ENCODE data around the gene JADE2. TPM values are rescaled to one million over a fixed set of nuclear protein-coding genes. Genes with fewer than 3 reads are reported as not detected.

JADE2 gene
- total RNA-seq, 2 experiments from 2014 or later = 32.3 to 67.0 TPM

DNA sequence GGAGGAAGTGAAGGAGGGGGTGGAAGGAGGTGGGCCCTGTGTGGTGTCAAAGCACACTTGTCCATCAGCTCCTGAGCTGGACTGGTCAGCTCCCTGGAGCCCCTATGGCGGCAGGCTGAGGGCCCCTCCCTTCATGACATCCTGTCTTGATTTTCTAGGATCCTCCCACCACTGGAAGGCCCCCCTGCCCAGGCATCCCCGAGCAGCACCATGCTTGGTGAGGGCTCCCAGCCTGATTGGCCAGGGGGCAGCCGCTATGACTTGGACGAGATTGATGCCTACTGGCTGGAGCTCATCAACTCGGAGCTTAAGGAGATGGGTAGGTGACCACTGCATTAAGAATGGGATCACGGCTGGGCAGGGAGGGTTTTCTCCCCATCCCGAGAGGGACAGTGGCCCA is 34.2 kb downstream of the JADE2 start:
- H3K9me3 ChIP-seq (ENCODE audit: low read length) = no peaks in the 10 kb centered on the region
- H3K9me2 ChIP-seq (ENCODE audit: insufficient read depth, low read length) = no peaks in the 10 kb centered on the region
- no peak overlapping the region for H3K4me2 ChIP-seq (ENCODE audit: low read length)
- TF ChIP-seq CTCF (conservative IDR thresholded peaks at IDR 0.05; ENCODE audit: low read length) (no peak), EZH2phosphoT487 (IDR thresholded peaks at IDR 0.05; ENCODE audit: borderline replicate concordance, low read depth, low read length) (no peak)
- H3K4me3 ChIP-seq (ENCODE audit: low read depth, low read length, poor library complexity, severe bottlenecking) = no peak overlapping the region
- no TSS peak for BruUV-seq (replicated peaks)
- no peak overlapping the region for H2AFZ ChIP-seq (ENCODE audit: low read length)
- H3K79me2 ChIP-seq (ENCODE audit: insufficient read depth, low read depth, low read length) = 0 out of 2 replicates have a peak, but pooled peaks cover 4% of the 10 kb centered on the region
- peaks cover 88% of the 10 kb centered on the region for H3K36me3 ChIP-seq (ENCODE audit: insufficient read depth, low read length)
- no peaks in the 10 kb centered on the region for H4K20me1 ChIP-seq (ENCODE audit: insufficient read depth, low read length)
- H3K4me1 ChIP-seq (ENCODE audit: insufficient read depth, low read length, poor library complexity, severe bottlenecking) = peaks cover 16% of the 10 kb centered on the region
- ChIA-PET POLR2A (interaction anchor here (0.7 kb wide), 1 partner anchor 16 kb away, joined by 3 read pairs; no protein-coding TSS in a partner anchor), CTCF (ENCODE audit: unreplicated experiment) (interaction anchor here (0.5 kb wide), 2 partner anchors 11 to 64 kb away, joined by 3 to 4 read pairs; no protein-coding TSS in a partner anchor)
- intact Hi-C loops (cut with micrococcal nuclease; ENCODE audit: unreplicated experiment) = no loop called here
- no peak for DNase-seq (ENCODE audit: low spot score)
- no peak overlapping the region for H3K27ac ChIP-seq (ENCODE audit: low read depth, low read length, poor library complexity, severe bottlenecking)

DNA sequence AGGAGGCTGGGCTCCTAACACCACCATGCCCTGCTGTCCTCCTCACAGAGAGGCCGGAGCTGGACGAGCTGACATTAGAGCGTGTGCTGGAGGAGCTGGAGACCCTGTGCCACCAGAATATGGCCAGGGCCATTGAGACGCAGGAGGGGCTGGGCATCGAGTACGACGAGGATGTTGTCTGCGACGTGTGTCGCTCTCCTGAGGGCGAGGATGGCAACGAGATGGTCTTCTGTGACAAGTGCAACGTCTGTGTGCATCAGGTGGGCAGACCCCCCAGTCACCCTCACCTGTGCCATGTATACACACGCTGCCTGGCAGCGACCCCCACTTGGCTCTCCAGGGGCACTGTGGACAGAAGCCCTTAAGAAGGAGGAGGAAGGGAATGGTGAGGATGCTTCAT is 35.2 kb downstream of the JADE2 start:
- no peak overlapping the region for H2AFZ ChIP-seq (ENCODE audit: low read length)
- no peak overlapping the region for H3K4me3 ChIP-seq (ENCODE audit: low read depth, low read length, poor library complexity, severe bottlenecking)
- ChIA-PET POLR2A (interaction anchor here (0.6 kb wide), 1 partner anchor 20 kb away, joined by 3 read pairs; no protein-coding TSS in a partner anchor), CTCF (ENCODE audit: unreplicated experiment) (no interaction called here)
- DNase-seq (ENCODE audit: low spot score) = no peak
- no peak overlapping the region for H3K27ac ChIP-seq (ENCODE audit: low read depth, low read length, poor library complexity, severe bottlenecking)
- intact Hi-C loops (cut with micrococcal nuclease; ENCODE audit: unreplicated experiment) = no loop called here
- H3K4me1 ChIP-seq (ENCODE audit: insufficient read depth, low read length, poor library complexity, severe bottlenecking) = peaks cover 6% of the 10 kb centered on the region
- peaks cover 85% of the 10 kb centered on the region for H3K36me3 ChIP-seq (ENCODE audit: insufficient read depth, low read length)
- TF ChIP-seq EZH2phosphoT487 (IDR thresholded peaks at IDR 0.05; ENCODE audit: borderline replicate concordance, low read depth, low read length) (no peak), CTCF (conservative IDR thresholded peaks at IDR 0.05; ENCODE audit: low read length) (no peak)
- H3K9me3 ChIP-seq (ENCODE audit: low read length) = no peaks in the 10 kb centered on the region
- no peak overlapping the region for H3K4me2 ChIP-seq (ENCODE audit: low read length)
- H3K9me2 ChIP-seq (ENCODE audit: insufficient read depth, low read length) = no peaks in the 10 kb centered on the region
- BruUV-seq (replicated peaks) = no TSS peak
- H3K79me2 ChIP-seq (ENCODE audit: insufficient read depth, low read depth, low read length) = 0 out of 2 replicates have a peak, but pooled peaks cover 4% of the 10 kb centered on the region
- H4K20me1 ChIP-seq (ENCODE audit: insufficient read depth, low read length) = no peaks in the 10 kb centered on the region

- H4K20me1 ChIP-seq (ENCODE audit: insufficient read depth, low read length) = no peaks in the 10 kb centered on the region
These were observed 36.4 kb downstream of the JADE2 start for GRCh38 chr5:134561871-134562296.

More at GRCh38 chr5:134561871-134562296, 36.4 kb downstream of the JADE2 start:
- Histone ChIP-seq H3K36me3 (ENCODE audit: insufficient read depth, low read length) (peaks cover 85% of the 10 kb centered on the region), H3K4me2 (ENCODE audit: low read length) (no peak overlapping the region), H2AFZ (ENCODE audit: low read length) (no peak overlapping the region), H3K9me3 (ENCODE audit: low read length) (no peaks in the 10 kb centered on the region), H3K27ac (ENCODE audit: low read depth, low read length, poor library complexity, severe bottlenecking) (no peak overlapping the region), H3K9me2 (ENCODE audit: insufficient read depth, low read length) (no peaks in the 10 kb centered on the region), H3K79me2 (ENCODE audit: insufficient read depth, low read depth, low read length) (no peaks in the 10 kb centered on the region), H3K4me1 (ENCODE audit: insufficient read depth, low read length, poor library complexity, severe bottlenecking) (no peaks in the 10 kb centered on the region), H3K4me3 (ENCODE audit: low read depth, low read length, poor library complexity, severe bottlenecking) (no peak overlapping the region)
- no TSS peak for BruUV-seq (replicated peaks)
- POLR2A ChIA-PET = interaction anchor here (1.4 kb wide), 1 partner anchor 18 kb away, joined by 3 read pairs; no protein-coding TSS in a partner anchor
- CTCF ChIA-PET (ENCODE audit: unreplicated experiment) = no interaction called here
- TF ChIP-seq CTCF (conservative IDR thresholded peaks at IDR 0.05; ENCODE audit: low read length) (peak; percentile 71), EZH2phosphoT487 (IDR thresholded peaks at IDR 0.05; ENCODE audit: borderline replicate concordance, low read depth, low read length) (no peak)
- intact Hi-C loops (cut with micrococcal nuclease; ENCODE audit: unreplicated experiment) = no loop called here
- DNase-seq (ENCODE audit: low spot score) = peak; percentile 47

Data from OCI-LY7 (cell line).